SK-N-SH treated with all-trans-retinoic acid at 6 μM for 48 hours (cell line): ENCODE results near the gene POU1F1.

Source experiments
- ATAC-seq: fragments of 200-7000 bp; cut with Tn5 transposase; 3 replicates; pipeline ENCODE4 v1.9.1; 2020; ENCODE audit warnings: mild to moderate bottlenecking, moderate library complexity
- ARNTL ChIP-seq: fragments of 450-650 bp; formaldehyde crosslinking; IDR thresholded peaks from 2 replicates; pipeline ENCODE4 v1.5.0; 2020; ENCODE audit warnings: low read depth, mild to moderate bottlenecking, moderate library complexity, borderline replicate concordance
- BACH2 ChIP-seq: fragments of 250-450 bp; sonication (Bioruptor Pico); IDR thresholded peaks from 2 replicates; pipeline ENCODE4 v1.9.0; 2021; ENCODE audit warnings: mild to moderate bottlenecking, borderline replicate concordance
- CREB5 ChIP-seq: fragments of 250-450 bp; sonication (Bioruptor Pico); IDR thresholded peaks from 2 replicates; pipeline ENCODE4 v1.5.1; 2020; ENCODE audit warnings: low read depth, mild to moderate bottlenecking, moderate library complexity
- CSDC2 ChIP-seq: fragments of 250-450 bp; sonication (Bioruptor Pico); IDR thresholded peaks from 2 replicates; pipeline ENCODE4 v1.5.0; 2020; ENCODE audit warnings: mild to moderate bottlenecking, moderate library complexity
- CSRNP3 ChIP-seq: fragments of 250-450 bp; sonication (Bioruptor Pico); IDR thresholded peaks from 2 replicates; pipeline ENCODE4 v1.5.1; 2021; ENCODE audit warnings: mild to moderate bottlenecking, moderate library complexity
- GLIS3 ChIP-seq: fragments of 250-450 bp; sonication (Bioruptor Pico); IDR thresholded peaks from 2 replicates; pipeline ENCODE4 v1.5.0; 2020; ENCODE audit warnings: mild to moderate bottlenecking, moderate library complexity
- ISL1 ChIP-seq: fragments of 250-450 bp; sonication (Bioruptor Pico); IDR thresholded peaks from 2 replicates; pipeline ENCODE4 v2.1.2; 2022; ENCODE audit warnings: mild to moderate bottlenecking, moderate library complexity
- OSR1 ChIP-seq: fragments of 250-450 bp; sonication (Bioruptor Pico); IDR thresholded peaks from 2 replicates; pipeline ENCODE4 v1.8.0; 2022; ENCODE audit warnings: moderate library complexity, mild to moderate bottlenecking, inconsistent platforms
- POU6F1 ChIP-seq: fragments of 250-450 bp; sonication (Bioruptor Pico); IDR thresholded peaks from 2 replicates; pipeline ENCODE4 v1.8.0; 2021; ENCODE audit warnings: low read depth, mild to moderate bottlenecking, moderate library complexity, borderline replicate concordance
- PPARA ChIP-seq: fragments of 250-450 bp; sonication (Bioruptor Pico); IDR thresholded peaks from 2 replicates; pipeline ENCODE4 v1.5.0; 2020; ENCODE audit warnings: mild to moderate bottlenecking, borderline replicate concordance
- RARB ChIP-seq: fragments of 250-450 bp; sonication (Bioruptor Pico); IDR thresholded peaks from 2 replicates; pipeline ENCODE4 v1.8.0; 2021; ENCODE audit warnings: mild to moderate bottlenecking, moderate library complexity
- TCF4 ChIP-seq: fragments of 250-450 bp; sonication (Bioruptor Pico); IDR thresholded peaks from 2 replicates; pipeline ENCODE4 v1.8.0; 2021; ENCODE audit warnings: mild to moderate bottlenecking, moderate library complexity, borderline replicate concordance
- TOX ChIP-seq: fragments of 250-450 bp; sonication (Bioruptor Pico); IDR thresholded peaks from 2 replicates; pipeline ENCODE4 v1.8.0; 2021; ENCODE audit warnings: mild to moderate bottlenecking, moderate library complexity, borderline replicate concordance
- TSHZ2 ChIP-seq: fragments of 250-450 bp; sonication (Bioruptor Pico); IDR thresholded peaks from 2 replicates; pipeline ENCODE4 v1.5.0; 2020; ENCODE audit warnings: mild to moderate bottlenecking, moderate library complexity
- ZC3H10 ChIP-seq: fragments of 250-450 bp; sonication (Bioruptor Pico); IDR thresholded peaks from 2 replicates; pipeline ENCODE4 v1.5.1; 2021; ENCODE audit warnings: mild to moderate bottlenecking, moderate library complexity
- ZFP3 ChIP-seq: fragments of 250-450 bp; sonication (Bioruptor Pico); IDR thresholded peaks from 2 replicates; pipeline ENCODE4 v1.5.0; 2020; ENCODE audit warnings: mild to moderate bottlenecking, moderate library complexity
- ZNF565 ChIP-seq: fragments of 450-650 bp; formaldehyde crosslinking; conservative IDR thresholded peaks from 2 replicates; pipeline ENCODE4 v1.5.0; 2020; ENCODE audit warnings: low read depth, mild to moderate bottlenecking, moderate library complexity
- ZNF70 ChIP-seq: fragments of 450-650 bp; formaldehyde crosslinking; IDR thresholded peaks from 2 replicates; pipeline ENCODE4 v1.5.0; 2020; ENCODE audit warnings: mild to moderate bottlenecking, moderate library complexity
- ZNF8 ChIP-seq: fragments of 450-650 bp; formaldehyde crosslinking; IDR thresholded peaks from 2 replicates; pipeline ENCODE4 v1.5.0; 2020; ENCODE audit warnings: mild to moderate bottlenecking, moderate library complexity

POU1F1 gene

GRCh38 chr3:87236093-87236492 lies 40.3 kb downstream of the POU1F1 start:
- ATAC-seq: no peak
- TF ChIP-seq GLIS3 (CRISPR knock-in tag): no peak

- no peak for ATAC-seq
- TF ChIP-seq TSHZ2 (CRISPR knock-in tag): no peak
- no peak for TF ChIP-seq ZNF70 (CRISPR knock-in tag)
- TF ChIP-seq CSRNP3 (CRISPR knock-in tag): no peak
- no peak for TF ChIP-seq OSR1 (CRISPR knock-in tag)
- no peak for TF ChIP-seq GLIS3 (CRISPR knock-in tag)
- TF ChIP-seq ZC3H10 (CRISPR knock-in tag): no peak
- no peak for TF ChIP-seq TOX (CRISPR knock-in tag)
- TF ChIP-seq CSDC2 (CRISPR knock-in tag): no peak
Measured at GRCh38 chr3:87233805-87234204, 42.6 kb downstream of the POU1F1 start.

- TF ChIP-seq ZNF565 (CRISPR knock-in tag) (no peak), BACH2 (CRISPR knock-in tag) (no peak), TOX (CRISPR knock-in tag) (no peak), RARB (CRISPR knock-in tag) (no peak), ISL1 (CRISPR knock-in tag) (no peak), ARNTL (no peak), ZNF8 (CRISPR knock-in tag) (no peak), GLIS3 (CRISPR knock-in tag) (no peak), OSR1 (CRISPR knock-in tag) (no peak), TCF4 (CRISPR knock-in tag) (no peak), CSRNP3 (CRISPR knock-in tag) (no peak)
- no peak for ATAC-seq
Measured at GRCh38 chr3:87229113-87229512, 47.3 kb downstream of the POU1F1 start.

- no peak for ATAC-seq
Measured at GRCh38 chr3:87228316-87228715, 48.1 kb downstream of the POU1F1 start.

More at GRCh38 chr3:87228316-87228715, 48.1 kb downstream of the POU1F1 start:
- no peak for TF ChIP-seq CREB5 (CRISPR knock-in tag)
- TF ChIP-seq TSHZ2 (CRISPR knock-in tag): no peak
- TF ChIP-seq ZNF565 (CRISPR knock-in tag): no peak
- TF ChIP-seq TCF4 (CRISPR knock-in tag): no peak
- TF ChIP-seq ZC3H10 (CRISPR knock-in tag): no peak
- TF ChIP-seq PPARA (CRISPR knock-in tag): no peak
- no peak for TF ChIP-seq ZFP3 (CRISPR knock-in tag)
- no peak for TF ChIP-seq ARNTL
- no peak for TF ChIP-seq CSRNP3 (CRISPR knock-in tag)
- TF ChIP-seq POU6F1: no peak
- TF ChIP-seq TOX (CRISPR knock-in tag): no peak
- no peak for TF ChIP-seq ZNF8 (CRISPR knock-in tag)
- TF ChIP-seq ISL1 (CRISPR knock-in tag): no peak
- TF ChIP-seq, all 23 proteins: peak for 0
